Vagina (tissue), 2 donors: Measurements from ENCODE around the gene NTRK1.

Source experiments
- POLR2A ChIP-seq, 2 donors: fragments of 450-650 bp; IDR thresholded peaks; one replicate each; pipeline ENCODE4 v1.6.1; 2017; ENCODE audit warnings: antibody characterized with exemption in 2 of 2, mild to moderate bottlenecking in 2 of 2, moderate library complexity in 2 of 2
- TF ChIP-seq, protein P1 (sequence below), 3 experiments: fragments of 450-650 bp in 2 of 3; fragments of 200-600 bp in 1 of 3; sonication (generic) in 1 of 3; IDR thresholded peaks; one replicate each; pipeline ENCODE4 v1.5.1; 2017 to 2019; ENCODE audit warnings: antibody characterized with exemption in 3 of 3, mild to moderate bottlenecking in 2 of 3, moderate library complexity in 2 of 3

DNA sequence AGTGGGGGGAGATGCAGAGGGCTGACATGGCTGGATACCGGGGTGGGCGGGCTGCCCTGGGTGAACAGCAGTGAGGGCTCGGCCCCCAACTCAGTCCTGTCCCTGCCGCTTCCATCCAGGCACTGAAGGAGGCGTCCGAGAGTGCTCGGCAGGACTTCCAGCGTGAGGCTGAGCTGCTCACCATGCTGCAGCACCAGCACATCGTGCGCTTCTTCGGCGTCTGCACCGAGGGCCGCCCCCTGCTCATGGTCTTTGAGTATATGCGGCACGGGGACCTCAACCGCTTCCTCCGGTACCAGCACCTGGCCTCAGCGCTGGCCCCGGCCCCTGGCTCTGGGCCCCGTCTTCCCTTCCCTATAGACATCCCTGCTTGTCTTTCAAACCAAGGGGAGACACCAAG lies 15.6 kb downstream of the NTRK1 start:
- TF ChIP-seq, protein P1, sequence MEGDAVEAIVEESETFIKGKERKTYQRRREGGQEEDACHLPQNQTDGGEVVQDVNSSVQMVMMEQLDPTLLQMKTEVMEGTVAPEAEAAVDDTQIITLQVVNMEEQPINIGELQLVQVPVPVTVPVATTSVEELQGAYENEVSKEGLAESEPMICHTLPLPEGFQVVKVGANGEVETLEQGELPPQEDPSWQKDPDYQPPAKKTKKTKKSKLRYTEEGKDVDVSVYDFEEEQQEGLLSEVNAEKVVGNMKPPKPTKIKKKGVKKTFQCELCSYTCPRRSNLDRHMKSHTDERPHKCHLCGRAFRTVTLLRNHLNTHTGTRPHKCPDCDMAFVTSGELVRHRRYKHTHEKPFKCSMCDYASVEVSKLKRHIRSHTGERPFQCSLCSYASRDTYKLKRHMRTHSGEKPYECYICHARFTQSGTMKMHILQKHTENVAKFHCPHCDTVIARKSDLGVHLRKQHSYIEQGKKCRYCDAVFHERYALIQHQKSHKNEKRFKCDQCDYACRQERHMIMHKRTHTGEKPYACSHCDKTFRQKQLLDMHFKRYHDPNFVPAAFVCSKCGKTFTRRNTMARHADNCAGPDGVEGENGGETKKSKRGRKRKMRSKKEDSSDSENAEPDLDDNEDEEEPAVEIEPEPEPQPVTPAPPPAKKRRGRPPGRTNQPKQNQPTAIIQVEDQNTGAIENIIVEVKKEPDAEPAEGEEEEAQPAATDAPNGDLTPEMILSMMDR (IDR thresholded peaks at IDR 0.05): no peak
- no peak for TF ChIP-seq POLR2A (IDR thresholded peaks at IDR 0.05)
